H7 (cell line): ENCODE data around the gene SERTAD2. TPM values are rescaled to one million over a fixed set of nuclear protein-coding genes. Genes with fewer than 3 reads are reported as not detected.

Experiments used
- DNase-seq: peaks from one replicate; pipeline ENCODE4 v3.0.0; 2012
- H3K27me3 ChIP-seq: 2 replicates; pipeline ENCODE4 v1.6.0; 2011; ENCODE audit warnings: mild to moderate bottlenecking, low read length; ENCODE audit not compliant: control insufficient read depth, insufficient read depth
- H3K36me3 ChIP-seq: replicated peaks from 2 replicates; pipeline ENCODE4 v1.5.1; 2011; ENCODE audit warnings: low read length; ENCODE audit not compliant: control insufficient read depth, insufficient read depth
- H3K4me3 ChIP-seq: 2 replicates; pipeline ENCODE4 v1.5.1; 2011; ENCODE audit warnings: low read depth, mild to moderate bottlenecking, control low read depth, low read length, moderate library complexity; ENCODE audit not compliant: insufficient read depth
- total RNA-seq: library from RNA; depleted of rRNA; stranded (reverse); fragments of >200 nt; shearing (Covaris generic); gene quantifications from 2 replicates; pipeline ENCODE4 v1.2.3, GENCODE V29; 2014

Gene SERTAD2
- total RNA-seq, 1 experiment from 2014 or later, result 4.0 TPM

DNA sequence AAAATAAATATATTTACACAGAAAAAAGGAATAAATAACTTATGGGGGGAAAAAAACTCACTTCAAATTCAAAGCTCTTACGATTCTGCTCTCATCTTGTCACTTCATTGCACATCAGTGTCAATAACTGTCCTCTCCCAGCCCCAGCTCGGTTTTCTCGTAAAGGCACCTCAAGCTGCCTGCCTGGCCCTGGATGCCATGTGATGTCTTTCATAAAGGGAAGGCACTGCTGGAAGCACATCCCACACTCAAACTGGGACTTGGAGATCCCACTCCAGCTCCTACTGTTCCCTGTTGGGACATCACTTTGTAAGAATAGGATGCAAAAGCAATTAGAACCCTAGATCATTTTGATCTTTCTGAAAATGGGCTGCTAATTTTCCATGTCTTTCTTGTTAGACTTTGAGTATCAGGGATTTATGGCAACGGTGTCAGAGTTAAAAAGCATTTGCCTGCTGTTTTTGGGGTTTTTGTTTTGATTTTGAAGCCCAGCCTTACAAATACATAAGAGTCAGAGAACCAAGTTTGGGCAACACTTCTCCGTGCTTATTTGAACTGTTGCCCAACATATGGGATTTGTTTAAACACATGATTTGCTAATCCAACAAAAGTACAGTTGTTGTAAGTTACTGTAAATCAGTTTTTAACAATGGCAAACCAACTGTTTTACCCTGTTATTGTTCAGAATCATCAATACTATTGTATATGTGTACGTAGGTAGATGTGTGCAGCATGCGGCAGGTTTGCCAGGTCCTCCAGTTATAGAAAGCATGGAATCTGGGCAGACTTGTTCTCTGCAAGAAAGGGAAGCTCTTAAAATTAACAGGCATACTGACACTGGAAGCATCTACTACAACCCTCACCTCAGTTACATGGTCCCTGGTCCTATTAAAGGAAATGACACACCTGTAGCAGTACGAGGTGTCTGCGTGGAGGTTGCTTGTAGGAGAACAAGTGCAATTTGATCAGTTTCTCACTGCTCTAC lies 20.6 kb downstream of the SERTAD2 start:
- H3K36me3 ChIP-seq, result 0 out of 2 replicates have a peak, but pooled peaks cover 1% of the 10 kb centered on the region
- H3K27me3 ChIP-seq, result no peaks in the 10 kb centered on the region
- no peak for DNase-seq
- H3K4me3 ChIP-seq, result no peak overlapping the region

- H3K36me3 ChIP-seq, result 0 out of 2 replicates have a peak, but pooled peaks cover 1% of the 10 kb centered on the region
- H3K4me3 ChIP-seq, result no peak overlapping the region
Observed at GRCh38 chr2:64631771-64632170, 21.9 kb downstream of the SERTAD2 start.

DNA sequence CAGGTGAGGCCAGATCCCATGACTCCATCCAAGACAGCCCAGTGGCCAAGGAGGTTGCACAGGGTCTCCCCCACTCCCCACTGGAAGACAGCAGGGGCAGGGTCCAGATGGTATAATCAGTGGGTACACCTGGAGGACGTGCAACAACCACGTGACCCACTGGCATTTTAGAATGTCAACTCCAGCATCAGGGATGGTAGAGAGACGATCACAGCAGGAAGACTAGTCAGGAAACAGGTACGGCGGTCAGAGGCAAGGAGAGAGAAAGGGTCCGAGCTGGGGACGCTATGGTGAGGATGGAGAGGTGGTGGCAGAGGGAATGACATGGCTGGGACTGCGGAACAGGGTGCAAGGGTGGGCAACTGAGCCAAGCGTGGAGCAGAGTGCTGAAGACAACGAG lies 23.0 kb downstream of the SERTAD2 start:
- DNase-seq, result no peak
- 0 out of 2 replicates have a peak, but pooled peaks cover 1% of the 10 kb centered on the region for H3K36me3 ChIP-seq
- H3K27me3 ChIP-seq, result no peaks in the 10 kb centered on the region
- H3K4me3 ChIP-seq, result no peak overlapping the region

More at GRCh38 chr2:64631771-64632170, 21.9 kb downstream of the SERTAD2 start:
- H3K27me3 ChIP-seq, result no peaks in the 10 kb centered on the region
- DNase-seq, result no peak

GRCh38 chr2:64629875-64630274 lies 23.8 kb downstream of the SERTAD2 start:
- no peaks in the 10 kb centered on the region for H3K27me3 ChIP-seq
- no peak for DNase-seq
- H3K36me3 ChIP-seq, result no peaks in the 10 kb centered on the region
- H3K4me3 ChIP-seq, result no peak overlapping the region

GRCh38 chr2:64629329-64629781 lies 24.4 kb downstream of the SERTAD2 start:
- no peaks in the 10 kb centered on the region for H3K36me3 ChIP-seq
- no peak overlapping the region for H3K4me3 ChIP-seq
- DNase-seq, result no peak

DNA sequence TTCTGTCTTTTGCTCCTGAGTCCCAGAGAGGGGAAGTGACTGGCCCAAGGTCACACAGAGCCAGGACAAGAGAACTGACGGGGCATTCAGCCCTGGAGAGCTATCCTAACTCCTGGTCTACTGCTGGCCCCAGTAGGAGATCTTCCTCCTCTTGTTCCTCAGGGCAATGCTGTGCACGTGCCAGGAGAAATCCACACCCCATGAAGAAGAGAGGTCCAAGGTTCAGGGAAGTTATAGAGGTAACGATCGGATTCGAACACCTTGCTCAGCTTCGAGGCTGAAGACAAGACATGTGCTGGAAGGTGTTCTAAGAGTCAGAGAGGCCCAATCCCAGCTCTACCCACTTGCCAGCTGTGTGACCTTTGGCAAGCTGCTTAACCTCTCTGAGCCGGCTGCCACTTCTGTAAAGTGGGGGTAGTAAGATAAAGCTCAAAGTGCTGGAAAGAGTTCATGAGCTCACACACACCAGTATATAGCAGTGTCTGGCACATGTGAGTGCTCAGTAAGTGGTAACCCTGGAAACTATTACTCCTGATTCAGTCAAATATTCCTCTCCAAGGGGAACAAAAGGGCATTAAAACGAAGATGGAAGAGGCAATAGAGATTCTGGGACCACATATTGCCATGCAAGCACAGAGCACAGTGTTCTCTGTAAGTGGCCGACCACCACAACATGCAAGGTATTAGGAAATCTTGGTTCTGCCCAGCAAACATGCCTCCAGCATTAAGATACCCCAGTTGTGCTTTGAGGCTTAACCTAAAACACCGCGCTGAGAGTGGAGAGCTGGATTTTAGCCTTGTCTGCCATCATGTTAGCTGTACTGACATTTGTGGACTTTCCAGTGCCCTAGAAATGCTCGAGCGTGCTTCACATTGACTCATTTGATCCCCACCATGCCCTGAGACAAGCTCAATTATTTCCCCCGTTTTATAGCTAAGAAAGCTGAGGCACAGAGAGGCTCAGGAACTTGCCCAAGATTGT lies 25.6 kb downstream of the SERTAD2 start:
- no peak for DNase-seq
- no peak overlapping the region for H3K4me3 ChIP-seq

More at GRCh38 chr2:64629329-64629781, 24.4 kb downstream of the SERTAD2 start:
- no peaks in the 10 kb centered on the region for H3K27me3 ChIP-seq

DNA sequence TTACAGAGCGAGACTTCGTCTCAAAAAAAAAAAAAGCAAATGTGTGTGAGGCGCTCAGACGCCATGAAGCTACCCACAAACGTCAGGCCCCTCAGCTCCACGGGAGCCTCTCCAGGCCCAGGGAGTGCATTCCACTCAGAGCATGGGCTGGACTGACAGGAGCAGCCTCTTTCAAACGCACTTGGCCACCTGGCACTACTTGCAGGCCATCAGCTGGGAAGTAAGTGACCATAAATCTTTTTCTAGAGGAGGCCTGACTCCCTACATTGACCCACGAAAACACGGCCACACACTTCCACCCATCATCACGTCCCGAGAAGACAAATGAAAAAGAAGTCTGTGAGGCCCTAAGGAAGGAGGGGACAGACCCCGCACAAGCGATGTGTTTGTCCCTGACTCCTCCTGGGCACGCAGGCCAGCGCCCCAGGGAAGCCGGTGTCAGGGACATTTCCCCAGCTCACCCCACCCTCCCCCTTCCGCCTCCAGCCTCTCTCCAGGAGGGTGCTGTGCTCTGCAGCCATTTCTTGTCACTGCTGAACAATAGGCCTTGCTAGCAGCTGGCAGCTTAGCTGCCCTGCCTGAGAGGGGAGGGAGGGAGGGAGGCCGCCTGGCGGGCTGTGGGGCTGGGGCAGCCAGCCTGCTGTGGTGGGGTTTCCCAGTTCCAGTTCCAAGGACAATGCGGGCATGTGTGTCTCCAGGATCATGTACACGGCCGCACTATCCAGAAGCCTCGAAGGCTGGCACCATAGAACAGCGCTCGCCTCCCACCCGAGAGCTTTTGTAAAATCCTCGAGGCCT lies 26.6 kb downstream of the SERTAD2 start:
- Histone ChIP-seq H3K4me3 (no peak overlapping the region), H3K27me3 (no peaks in the 10 kb centered on the region), H3K36me3 (no peaks in the 10 kb centered on the region)
- DNase-seq, result peak; percentile 84

More for the DNA sequence above, 25.6 kb downstream of the SERTAD2 start:
- no peaks in the 10 kb centered on the region for H3K36me3 ChIP-seq
- H3K27me3 ChIP-seq, result no peaks in the 10 kb centered on the region

GRCh38 chr2:64626146-64626809 lies 27.4 kb downstream of the SERTAD2 start:
- H3K4me3 ChIP-seq, result no peak overlapping the region
- no peaks in the 10 kb centered on the region for H3K27me3 ChIP-seq
- no peak for DNase-seq
- H3K36me3 ChIP-seq, result no peaks in the 10 kb centered on the region

DNA sequence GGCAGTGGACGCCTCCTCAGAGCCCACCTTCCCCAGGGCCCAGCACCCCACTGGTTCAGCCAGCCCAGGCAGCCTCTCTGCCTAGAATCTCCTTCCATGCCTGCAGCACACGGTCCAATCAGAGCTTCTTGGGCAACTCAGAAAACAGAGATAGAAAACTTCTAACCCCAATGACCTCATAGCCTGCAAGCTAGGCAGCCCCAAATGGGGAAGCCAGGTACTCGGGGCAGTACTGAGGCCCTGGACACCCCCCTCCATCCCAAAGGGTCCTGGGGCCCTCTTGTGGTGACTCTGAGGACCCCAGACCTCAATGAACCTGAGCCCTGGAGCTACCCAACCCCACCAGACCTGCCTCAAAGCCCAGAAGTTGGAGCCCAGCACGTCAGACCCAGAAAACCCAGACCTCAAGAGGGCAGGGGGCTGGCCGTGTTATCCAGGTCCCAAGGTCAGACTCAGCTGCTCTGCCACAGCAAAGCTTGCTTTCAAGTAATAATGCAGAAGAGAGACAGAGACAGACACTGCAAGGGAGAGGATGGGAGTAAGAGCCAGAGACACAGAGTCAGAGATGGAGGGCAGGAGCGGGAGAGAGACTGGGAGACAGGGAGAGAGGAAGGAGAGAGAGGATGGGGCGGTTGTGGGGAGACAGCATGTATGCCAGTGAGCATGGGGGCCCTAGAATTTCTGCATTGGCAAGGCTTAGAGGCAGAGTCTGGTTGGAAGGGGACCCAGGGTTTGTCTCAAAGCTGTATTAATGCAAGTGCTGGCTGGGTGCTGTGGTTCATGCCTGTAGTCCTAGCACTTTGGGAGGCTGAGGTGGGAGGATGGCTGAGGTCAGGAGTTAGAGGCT lies 28.2 kb downstream of the SERTAD2 start:
- H3K36me3 ChIP-seq, result no peaks in the 10 kb centered on the region
- H3K27me3 ChIP-seq, result no peaks in the 10 kb centered on the region
- no peak overlapping the region for H3K4me3 ChIP-seq
- DNase-seq, result peak; percentile 80

- no peak overlapping the region for H3K4me3 ChIP-seq
- no peaks in the 10 kb centered on the region for H3K27me3 ChIP-seq
- H3K36me3 ChIP-seq, result no peaks in the 10 kb centered on the region
- no peak for DNase-seq
Observed at GRCh38 chr2:64624862-64625261, 28.9 kb downstream of the SERTAD2 start.

DNA sequence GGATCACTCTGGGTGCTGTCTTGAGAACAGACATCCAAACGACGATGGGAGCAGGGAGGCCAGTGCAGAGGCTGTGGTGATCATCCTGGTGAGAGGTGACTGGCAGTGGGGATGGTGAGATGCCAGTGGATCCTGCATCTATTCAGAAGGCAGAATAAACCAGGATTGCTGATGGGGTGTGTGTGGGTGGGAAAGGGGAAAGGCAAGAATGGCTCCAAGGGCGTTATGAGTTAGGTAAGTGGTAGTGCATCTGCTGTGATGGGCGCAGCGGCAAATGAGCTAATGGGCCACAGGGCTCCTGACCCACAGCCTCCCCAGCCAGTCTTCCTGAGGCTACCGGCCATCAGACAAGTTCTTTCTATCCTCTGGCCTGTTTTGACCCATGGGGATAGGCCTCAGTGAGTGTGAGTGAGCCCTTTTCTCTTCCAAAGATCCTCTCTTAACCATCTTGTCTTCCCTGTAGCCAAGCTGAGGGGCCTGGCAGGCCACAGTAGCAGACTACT lies 29.6 kb downstream of the SERTAD2 start:
- H3K36me3 ChIP-seq, result no peaks in the 10 kb centered on the region
- no peak overlapping the region for H3K4me3 ChIP-seq
- no peaks in the 10 kb centered on the region for H3K27me3 ChIP-seq
- DNase-seq, result no peak

- Histone ChIP-seq H3K36me3 (no peaks in the 10 kb centered on the region), H3K27me3 (no peaks in the 10 kb centered on the region), H3K4me3 (no peak overlapping the region)
- no peak for DNase-seq
Observed at GRCh38 chr2:64623242-64623850, 30.4 kb downstream of the SERTAD2 start.
